Prostate gland (tissue), 2 donors: ENCODE data around the gene CFAP157.

Experiments
- CTCF ChIP-seq, 4 experiments: fragments of 200-600 bp in 2 of 4; fragments of 450-650 bp in 2 of 4; sonication (generic) in 2 of 4; IDR thresholded peaks; 1 replicate in 3 of 4; 2 replicates in 1 of 4; pipeline ENCODE4 v1.5.1; 2016 to 2019; ENCODE audit warnings: antibody characterized with exemption in 4 of 4, mild to moderate bottlenecking in 2 of 4, moderate library complexity in 2 of 4
- POLR2A ChIP-seq: fragments of 450-650 bp; IDR thresholded peaks from one replicate; pipeline ENCODE4 v1.6.1; 2016; ENCODE audit warnings: antibody characterized with exemption, mild to moderate bottlenecking
- POLR2AphosphoS5 ChIP-seq: sonication (generic); formaldehyde crosslinking; IDR thresholded peaks from one replicate; pipeline ENCODE4 v1.6.1; 2017; ENCODE audit warnings: antibody characterized with exemption

DNA sequence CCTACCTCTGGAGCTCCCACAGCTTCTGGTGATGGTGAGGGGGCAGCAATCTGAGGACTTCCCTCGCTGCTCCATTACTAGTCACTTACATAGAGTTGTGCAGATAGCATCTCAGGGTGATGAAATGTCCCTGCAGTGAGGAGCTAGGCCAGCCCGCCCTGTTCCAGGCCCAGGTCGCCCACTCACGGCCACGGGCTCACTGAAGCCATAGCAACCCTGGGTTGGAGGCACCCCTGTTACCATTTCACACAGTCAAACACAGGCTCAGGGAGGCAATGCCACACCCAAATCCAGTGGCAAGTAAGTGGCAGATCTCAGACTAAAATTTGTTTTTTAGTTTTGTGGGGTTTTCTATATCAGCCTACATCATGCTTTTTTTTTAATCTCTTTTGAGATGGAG lies 52.1 kb downstream of the CFAP157 start:
- no peak for TF ChIP-seq CTCF (IDR thresholded peaks at IDR 0.05)
- TF ChIP-seq POLR2A: no peak
- no peak for TF ChIP-seq POLR2AphosphoS5
